MCF 10A (cell line): ENCODE measurements around the gene PHTF2. TPM values are rescaled to one million over a fixed set of nuclear protein-coding genes. Genes with fewer than 3 reads are reported as not detected.

Experiments
- BruUV-seq: library from RNA; stranded (reverse); fragments of 400-500 nt; replicated peaks from 2 replicates; lab custom pipeline; 2021; lab: Mats Ljungman, UMichigan
- CTCF ChIA-PET: fragments of 300-600 bp; sonication (Branson Sonifier 250); formaldehyde crosslinking; extraction: SDS; loops from one replicate; lab custom pipeline; 2021; ENCODE audit warnings: antibody characterized with exemption, inconsistent platforms; lab: Yijun Ruan, JAX
- POLR2A ChIA-PET: fragments of 300-600, 350-650 bp; sonication (Branson Sonifier 250); formaldehyde crosslinking; extraction: SDS; loops from one replicate; lab custom pipeline; 2020; ENCODE audit warnings: antibody characterized with exemption, inconsistent platforms; lab: Yijun Ruan, JAX
- DNase-seq: peaks from one replicate; pipeline ENCODE4 v3.0.0-alpha.2; 2018; ENCODE audit not compliant: unreplicated experiment
- H3K27ac Mint-ChIP-seq: one replicate; pipeline ENCODE4 v1.8.0; 2022; ENCODE audit warnings: mild to moderate bottlenecking, low read depth, mixed read lengths; ENCODE audit not compliant: unreplicated experiment
- H3K27me3 Mint-ChIP-seq: one replicate; pipeline ENCODE4 v1.8.0; 2022; ENCODE audit warnings: mixed read lengths; ENCODE audit not compliant: insufficient read depth, unreplicated experiment
- H3K36me3 Mint-ChIP-seq: one replicate; pipeline ENCODE4 v1.8.0; 2022; ENCODE audit warnings: mild to moderate bottlenecking, moderate library complexity, mixed read lengths; ENCODE audit not compliant: insufficient read depth, unreplicated experiment
- H3K4me1 Mint-ChIP-seq: one replicate; pipeline ENCODE4 v1.8.0; 2022; ENCODE audit warnings: mixed read lengths; ENCODE audit not compliant: insufficient read depth, unreplicated experiment
- H3K4me3 Mint-ChIP-seq: one replicate; pipeline ENCODE4 v1.8.0; 2022; ENCODE audit warnings: mild to moderate bottlenecking, moderate library complexity, mixed read lengths; ENCODE audit not compliant: unreplicated experiment
- H3K9me3 Mint-ChIP-seq: one replicate; pipeline ENCODE4 v1.8.0; 2022; ENCODE audit warnings: mixed read lengths; ENCODE audit not compliant: unreplicated experiment
- CTCF ChIP-seq: fragments of 200-600 bp; IDR thresholded peaks from one replicate; pipeline ENCODE4 v1.8.0; 2022; ENCODE audit warnings: antibody characterized with exemption, mild to moderate bottlenecking; ENCODE audit not compliant: unreplicated experiment
- intact Hi-C: fragments of 100-400 bp; cut with micrococcal nuclease; formaldehyde crosslinking; loops from 2 replicates; pipeline ENCODE4 v1.14.1; 2022
- total RNA-seq: library from RNA; stranded (reverse); gene quantifications from 2 replicates; pipeline ENCODE4 v1.2.3, GENCODE V29; 2022

The PHTF2 gene
- total RNA-seq, 1 experiment from 2014 or later = 16.0 TPM

DNA sequence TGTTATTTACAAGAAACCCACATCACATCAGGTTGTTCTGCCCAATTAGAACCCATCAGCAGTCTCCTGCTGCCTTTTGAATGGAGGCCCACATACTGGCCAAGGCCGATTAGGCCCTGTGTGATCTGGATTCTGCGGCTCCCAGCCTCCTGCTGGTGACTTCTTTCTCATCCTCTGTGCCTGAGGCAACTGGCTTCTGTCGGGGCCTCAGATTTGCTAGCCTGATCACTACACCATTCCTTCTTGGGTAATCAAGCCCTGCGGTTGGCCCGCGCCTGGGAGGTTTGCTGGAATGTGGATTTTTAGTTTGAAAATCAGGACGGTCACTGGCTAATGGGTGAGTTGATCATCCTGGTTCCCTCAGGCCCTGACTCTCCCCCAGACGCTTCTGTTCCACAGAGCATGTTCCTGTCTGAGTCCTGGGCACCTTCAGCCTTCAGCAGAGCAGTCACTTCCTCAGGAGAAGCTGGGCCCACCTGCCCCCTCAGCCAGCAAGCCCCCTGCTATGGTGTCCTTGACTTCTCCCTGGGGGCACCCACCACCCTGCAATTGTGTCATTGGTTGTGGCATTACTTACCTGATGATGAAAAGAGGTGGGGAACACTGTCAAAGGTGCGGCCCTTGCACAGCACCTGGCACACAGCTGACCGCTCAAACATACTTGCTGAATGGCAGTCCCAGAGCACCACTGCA, 207.6 kb downstream of the PHTF2 start:
- H3K4me3 Mint-ChIP-seq = no peak overlapping the region
- H3K9me3 Mint-ChIP-seq = no peaks in the 10 kb centered on the region
- peaks cover 4% of the 10 kb centered on the region for H3K27me3 Mint-ChIP-seq
- no peak for DNase-seq
- no peak for TF ChIP-seq CTCF
- POLR2A ChIA-PET = no interaction called here
- CTCF ChIA-PET = interaction anchor here (0.6 kb wide), 2 partner anchors 220 to 1763 kb away, joined by 3 to 4 read pairs; no protein-coding TSS in a partner anchor
- H3K27ac Mint-ChIP-seq = no peak overlapping the region
- no TSS peak for BruUV-seq
- intact Hi-C loops = no loop called here
- no peaks in the 10 kb centered on the region for H3K36me3 Mint-ChIP-seq
- no peaks in the 10 kb centered on the region for H3K4me1 Mint-ChIP-seq

Other genes starting within 250 kb of the PHTF2 start
- gene RSBN1L, start 102.3 kb upstream of the PHTF2 start, total RNA-seq = 10.9 and 12.1 TPM in 2 replicates
- 7.1 and 11.6 TPM in 2 replicates for gene TMEM60, start 339 bp upstream of the PHTF2 start, total RNA-seq